Caco-2 (cell line): Measurements from ENCODE around the gene CACNA2D4. TPM values are rescaled to one million over a fixed set of nuclear protein-coding genes. Genes with fewer than 3 reads are reported as not detected.

Experiments used
- BruUV-seq: library from RNA; stranded (reverse); fragments of 400-500 nt; replicated peaks from 2 replicates; lab custom pipeline; 2021; lab: Mats Ljungman, UMichigan
- CTCF ChIA-PET: fragments of 300-600 bp; sonication (Branson Sonifier 250); formaldehyde crosslinking; loops from one replicate; lab custom pipeline; 2022; ENCODE audit warnings: antibody characterized with exemption; lab: Charles Lee
- POLR2A ChIA-PET: fragments of 300-600 bp; sonication (Branson Sonifier 250); formaldehyde crosslinking; loops from one replicate; lab custom pipeline; 2022; ENCODE audit warnings: antibody characterized with exemption; lab: Charles Lee
- DNase-seq, 2 experiments: peaks; one replicate each; pipeline versions ENCODE4 v3.0.0 to v3.0.0-alpha.2; 2020 to 2022
- H3K27me3 ChIP-seq: replicated peaks from 2 replicates; pipeline ENCODE4 v1.6.0; 2011; ENCODE audit warnings: low read length; ENCODE audit not compliant: control insufficient read depth, insufficient read depth
- H3K36me3 ChIP-seq: 2 replicates; pipeline ENCODE4 v1.5.1; 2011; ENCODE audit warnings: low read length; ENCODE audit not compliant: control insufficient read depth, insufficient read depth
- H3K4me1 ChIP-seq: fragments of 250-450 bp; sonication (Bioruptor Pico); 2 replicates; pipeline ENCODE4 v1.5.1; 2020; ENCODE audit warnings: mild to moderate bottlenecking
- H3K4me3 ChIP-seq: 2 replicates; pipeline ENCODE4 v1.5.1; 2011; ENCODE audit warnings: low read depth, mild to moderate bottlenecking, control low read depth, low read length
- H3K9me3 ChIP-seq: fragments of 250-450 bp; sonication (Bioruptor Pico); 2 replicates; pipeline ENCODE4 v1.5.1; 2020; ENCODE audit warnings: mild to moderate bottlenecking, moderate library complexity
- H3K27ac Mint-ChIP-seq: one replicate; pipeline ENCODE4 v1.8.0; 2022; ENCODE audit warnings: mixed read lengths; ENCODE audit not compliant: unreplicated experiment
- H3K27me3 Mint-ChIP-seq: one replicate; pipeline ENCODE4 v1.8.0; 2022; ENCODE audit warnings: mixed read lengths; ENCODE audit not compliant: insufficient read depth, unreplicated experiment
- H3K36me3 Mint-ChIP-seq: one replicate; pipeline ENCODE4 v1.8.0; 2022; ENCODE audit warnings: mild to moderate bottlenecking, mixed read lengths; ENCODE audit not compliant: insufficient read depth, unreplicated experiment
- H3K4me1 Mint-ChIP-seq: one replicate; pipeline ENCODE4 v1.8.0; 2022; ENCODE audit warnings: low read depth, mixed read lengths; ENCODE audit not compliant: unreplicated experiment
- H3K4me3 Mint-ChIP-seq: one replicate; pipeline ENCODE4 v1.8.0; 2022; ENCODE audit warnings: mild to moderate bottlenecking, moderate library complexity, mixed read lengths; ENCODE audit not compliant: unreplicated experiment
- H3K9me3 Mint-ChIP-seq: one replicate; pipeline ENCODE4 v1.8.0; 2022; ENCODE audit warnings: mixed read lengths; ENCODE audit not compliant: unreplicated experiment
- CTCF ChIP-seq, 2 experiments: fragments of 200-600 bp in 1 of 2; IDR thresholded peaks; 1 replicate in 1 of 2; 2 replicates in 1 of 2; pipeline versions ENCODE4 v1.5.1 to v1.8.0; 2011 to 2022; ENCODE audit warnings: antibody characterized with exemption in 1 of 2, control low read depth in 1 of 2, inconsistent platforms in 1 of 2, low read depth in 1 of 2, low read length in 1 of 2, mild to moderate bottlenecking in 1 of 2, moderate library complexity in 1 of 2; ENCODE audit not compliant: insufficient read depth in 1 of 2, severe bottlenecking in 1 of 2, unreplicated experiment in 1 of 2
- intact Hi-C: fragments of 100-400 bp; cut with micrococcal nuclease; formaldehyde crosslinking; loops from one replicate; pipeline ENCODE4 v1.10.0; 2022; ENCODE audit not compliant: unreplicated experiment
- total RNA-seq: library from RNA; stranded (reverse); gene quantifications from 2 replicates; pipeline ENCODE4 v1.2.3, GENCODE V29; 2022

The CACNA2D4 gene
- total RNA-seq, 1 experiment from 2014 or later: 2.2 TPM

DNA sequence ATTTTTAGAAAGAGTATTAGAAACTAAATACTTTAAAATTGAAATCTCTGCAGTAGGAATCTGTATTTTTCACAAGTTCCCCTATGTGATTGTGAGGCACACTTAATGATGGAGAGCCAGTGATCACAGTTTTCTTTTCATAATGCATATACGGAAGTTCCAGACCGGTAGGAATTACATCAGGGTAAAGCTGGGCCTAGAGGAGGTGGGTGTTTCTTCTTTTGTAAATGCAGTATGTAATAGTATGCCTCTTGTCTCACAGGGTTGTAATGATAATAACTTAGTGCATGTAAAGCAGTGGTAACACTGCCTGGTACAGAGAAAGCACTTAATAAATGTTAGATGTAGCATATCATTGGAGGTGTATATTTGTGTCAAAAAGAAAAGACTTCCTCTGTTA, 155.3 kb downstream of the CACNA2D4 start:
- BruUV-seq: no TSS peak
- Mint-ChIP-seq H3K9me3 (no peaks in the 10 kb centered on the region), H3K36me3 (peaks cover 42% of the 10 kb centered on the region), H3K27me3 (no peaks in the 10 kb centered on the region), H3K4me3 (no peak overlapping the region), H3K4me1 (peaks cover 49% of the 10 kb centered on the region), H3K27ac (no peak overlapping the region)
- Histone ChIP-seq H3K4me3 (no peak overlapping the region), H3K36me3 (no peaks in the 10 kb centered on the region), H3K4me1 (peaks cover 54% of the 10 kb centered on the region), H3K27me3 (no peaks in the 10 kb centered on the region), H3K9me3 (no peaks in the 10 kb centered on the region; the same call in 1 of the 2 replicates)
- no peak for TF ChIP-seq CTCF (IDR thresholded peaks at IDR 0.05; ENCODE audit: insufficient read depth in 1 of 2, low read depth in 1 of 2, low read length in 1 of 2, severe bottlenecking in 1 of 2, unreplicated experiment in 1 of 2)
- CTCF ChIA-PET: no interaction called here
- DNase-seq: no peak
- intact Hi-C loops: no loop called here
- POLR2A ChIA-PET: no interaction called here

DNA sequence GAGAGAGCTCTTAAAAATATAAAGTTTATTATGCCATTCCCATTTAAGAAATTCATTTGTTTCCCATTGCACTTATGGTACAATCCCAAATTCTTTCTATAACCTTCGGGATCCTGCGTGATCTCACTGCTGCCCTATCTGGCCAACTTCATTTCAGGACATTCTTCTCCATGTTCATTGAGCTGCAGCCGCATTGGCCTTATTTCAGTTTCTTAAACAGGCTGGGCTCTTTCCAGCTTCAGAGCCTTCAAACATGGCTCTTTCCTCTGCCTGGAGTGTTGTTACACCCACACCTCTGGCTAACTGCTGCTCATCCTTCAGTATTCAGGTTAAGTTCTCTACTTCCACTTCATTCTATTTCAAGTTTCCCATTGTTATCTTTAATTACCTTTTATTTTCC, 156.6 kb downstream of the CACNA2D4 start:
- peak overlapping the region; percentile 30 for H3K27ac Mint-ChIP-seq
- H3K4me3 ChIP-seq: no peak overlapping the region
- TF ChIP-seq CTCF (IDR thresholded peaks at IDR 0.05; ENCODE audit: insufficient read depth in 1 of 2, low read depth in 1 of 2, low read length in 1 of 2, severe bottlenecking in 1 of 2, unreplicated experiment in 1 of 2): no peak
- BruUV-seq: no TSS peak
- peaks cover 51% of the 10 kb centered on the region for H3K36me3 Mint-ChIP-seq
- no peaks in the 10 kb centered on the region for H3K9me3 Mint-ChIP-seq
- ChIA-PET POLR2A (no interaction called here), CTCF (interaction anchor here (0.5 to 0.8 kb wide), 2 partner anchors 107 to 127 kb away, joined by 3 to 4 read pairs; no protein-coding TSS in a partner anchor)
- H3K4me3 Mint-ChIP-seq: no peak overlapping the region
- intact Hi-C loops: no loop called here
- no peaks in the 10 kb centered on the region; the same call in 1 of the 2 replicates for H3K9me3 ChIP-seq
- H3K27me3 ChIP-seq: no peaks in the 10 kb centered on the region
- peaks cover 44% of the 10 kb centered on the region for H3K4me1 ChIP-seq
- H3K4me1 Mint-ChIP-seq: peaks cover 39% of the 10 kb centered on the region
- DNase-seq: no peak
- no peaks in the 10 kb centered on the region for H3K27me3 Mint-ChIP-seq
- H3K36me3 ChIP-seq: no peaks in the 10 kb centered on the region

- CTCF ChIA-PET: no interaction called here
- H3K27me3 ChIP-seq: no peaks in the 10 kb centered on the region
- Mint-ChIP-seq H3K9me3 (no peaks in the 10 kb centered on the region), H3K27ac (no peak overlapping the region), H3K4me1 (peaks cover 35% of the 10 kb centered on the region), H3K4me3 (no peak overlapping the region), H3K27me3 (no peaks in the 10 kb centered on the region), H3K36me3 (peaks cover 49% of the 10 kb centered on the region)
- no peak for TF ChIP-seq CTCF (IDR thresholded peaks at IDR 0.05; ENCODE audit: insufficient read depth in 1 of 2, low read depth in 1 of 2, low read length in 1 of 2, severe bottlenecking in 1 of 2, unreplicated experiment in 1 of 2)
- no peak for DNase-seq
- no TSS peak for BruUV-seq
- peaks cover 33% of the 10 kb centered on the region for H3K4me1 ChIP-seq
- POLR2A ChIA-PET: no interaction called here
- no peaks in the 10 kb centered on the region for H3K36me3 ChIP-seq
- no peaks in the 10 kb centered on the region; the same call in 1 of the 2 replicates for H3K9me3 ChIP-seq
- H3K4me3 ChIP-seq: no peak overlapping the region
- intact Hi-C loops: no loop called here
Observed at GRCh38 chr12:1760566-1761382, 157.7 kb downstream of the CACNA2D4 start.
